NT2/D1 (cell line): Measurements from ENCODE around the gene KIF19.
A peak's percentile ranks its signal among the peaks of the same experiment; 100 is the strongest.

Experiments
- DNase-seq: peaks from one replicate; pipeline ENCODE4 v3.0.0-alpha.2; 2011; ENCODE audit warnings: low read depth, low spot score
- H3K27me3 ChIP-seq: 2 replicates; pipeline ENCODE4 v1.6.0; 2011; ENCODE audit warnings: mild to moderate bottlenecking; ENCODE audit not compliant: insufficient read length, insufficient read depth
- H3K36me3 ChIP-seq: 2 replicates; pipeline ENCODE4 v1.6.1; 2011; ENCODE audit warnings: mild to moderate bottlenecking, low read length, mixed read lengths; ENCODE audit not compliant: insufficient read depth, insufficient read length
- H3K4me1 ChIP-seq: 2 replicates; pipeline ENCODE4 v1.5.1; 2011; ENCODE audit not compliant: insufficient read depth, insufficient read length
- H3K4me3 ChIP-seq: 2 replicates; pipeline ENCODE4 v1.5.1; 2011; ENCODE audit warnings: low read depth; ENCODE audit not compliant: insufficient read length
- H3K9ac ChIP-seq: 2 replicates; pipeline ENCODE4 v1.6.0; 2011; ENCODE audit warnings: low read depth; ENCODE audit not compliant: insufficient read length
- H3K9me3 ChIP-seq: 2 replicates; pipeline ENCODE4 v1.5.1; 2011; ENCODE audit warnings: mild to moderate bottlenecking, low read length; ENCODE audit not compliant: insufficient read depth
- SUZ12 ChIP-seq: IDR thresholded peaks from 2 replicates; pipeline ENCODE4 v1.6.1; 2011; ENCODE audit not compliant: insufficient read length, insufficient read depth; ENCODE audit errors: extremely low read depth
- YY1 ChIP-seq: IDR thresholded peaks from 2 replicates; pipeline ENCODE4 v1.6.1; 2011; ENCODE audit not compliant: insufficient read length, insufficient read depth
- ZNF274 ChIP-seq: IDR thresholded peaks from 2 replicates; pipeline ENCODE4 v1.6.1; 2011; ENCODE audit warnings: mild to moderate bottlenecking, low read depth, low read length

The KIF19 gene

DNA sequence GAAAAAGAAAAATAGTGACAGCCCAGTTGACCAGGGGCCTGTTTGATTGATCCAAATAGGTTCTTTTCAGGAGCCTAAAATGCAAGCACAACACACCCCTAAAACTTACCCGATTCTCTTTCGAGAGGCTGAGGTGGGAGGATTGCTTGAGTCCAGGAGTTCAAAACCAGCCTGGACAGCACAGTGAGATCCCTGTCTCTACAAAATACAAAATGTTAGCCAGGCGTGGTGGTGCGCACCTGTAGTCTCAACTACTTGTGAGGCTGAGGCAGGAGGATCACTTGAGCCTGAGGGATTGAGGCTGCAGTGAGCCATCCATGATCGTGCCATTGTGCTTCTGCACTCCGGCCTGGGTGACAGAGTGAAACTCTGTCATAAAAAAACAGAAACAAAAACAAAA lies 1.5 kb upstream of the KIF19 start:
- DNase-seq: no peak
- H3K36me3 ChIP-seq: no peaks in the 10 kb centered on the region
- H3K9me3 ChIP-seq: no peaks in the 10 kb centered on the region
- H3K27me3 ChIP-seq: peaks cover 55% of the 10 kb centered on the region
- H3K4me3 ChIP-seq: no peak overlapping the region
- TF ChIP-seq SUZ12 (no peak), ZNF274 (no peak), YY1 (no peak)
- peaks cover 19% of the 10 kb centered on the region for H3K4me1 ChIP-seq
- H3K9ac ChIP-seq: no peak overlapping the region

DNA sequence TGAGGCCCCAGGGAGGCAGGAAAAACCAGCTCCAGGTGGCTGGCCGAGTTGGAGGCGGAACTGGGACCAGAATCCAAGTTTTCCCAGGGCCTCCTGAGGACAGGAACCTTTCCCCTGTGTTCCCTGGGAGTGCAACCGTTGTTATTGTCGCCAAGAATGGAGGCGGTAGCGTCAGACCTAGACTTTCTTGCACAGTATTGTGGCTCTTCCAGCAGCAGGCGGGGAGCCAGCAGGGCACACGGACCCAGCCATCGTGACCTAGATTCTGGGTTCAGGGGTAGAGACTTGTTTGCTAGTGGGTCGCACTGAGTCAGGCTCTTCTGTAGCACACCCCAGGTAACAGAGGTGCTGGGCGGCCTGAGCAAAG lies 667 bp upstream of the KIF19 start:
- peak overlapping the region; percentile 70 for H3K9ac ChIP-seq
- peaks cover 19% of the 10 kb centered on the region for H3K4me1 ChIP-seq
- no peak for DNase-seq
- H3K9me3 ChIP-seq: no peaks in the 10 kb centered on the region
- no peaks in the 10 kb centered on the region for H3K36me3 ChIP-seq
- peaks cover 61% of the 10 kb centered on the region for H3K27me3 ChIP-seq
- TF ChIP-seq YY1 (no peak), SUZ12 (no peak), ZNF274 (no peak)
- peak overlapping the region; percentile 36 for H3K4me3 ChIP-seq

DNA sequence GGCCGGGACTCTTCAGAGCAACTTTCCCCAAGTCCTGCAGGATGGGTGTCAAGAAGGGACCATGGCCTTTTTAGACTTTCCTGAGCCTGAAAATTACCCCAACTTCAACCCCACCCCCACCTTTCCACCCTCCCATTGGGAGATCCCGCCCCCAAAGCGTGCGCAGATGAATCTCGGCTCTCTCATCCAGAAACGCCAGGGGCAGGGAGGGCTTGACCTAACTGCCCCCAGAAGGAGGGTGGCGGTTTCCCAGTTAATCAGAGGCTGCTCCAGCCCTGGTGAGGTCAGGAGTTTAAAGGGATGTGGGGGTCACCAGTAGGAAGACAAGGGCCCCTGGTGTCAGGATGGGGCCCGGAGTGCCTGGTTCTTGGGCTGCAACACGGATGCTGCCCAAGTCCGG lies 480 bp downstream of the KIF19 start:
- peaks cover 19% of the 10 kb centered on the region for H3K4me1 ChIP-seq
- no peak for TF ChIP-seq YY1
- no peak for TF ChIP-seq ZNF274
- no peak for TF ChIP-seq SUZ12
- H3K4me3 ChIP-seq: peak overlapping the region; percentile 36
- peaks cover 56% of the 10 kb centered on the region for H3K27me3 ChIP-seq
- no peak for DNase-seq
- H3K9ac ChIP-seq: peak overlapping the region; percentile 51
- H3K36me3 ChIP-seq: no peaks in the 10 kb centered on the region
- no peaks in the 10 kb centered on the region for H3K9me3 ChIP-seq

DNA sequence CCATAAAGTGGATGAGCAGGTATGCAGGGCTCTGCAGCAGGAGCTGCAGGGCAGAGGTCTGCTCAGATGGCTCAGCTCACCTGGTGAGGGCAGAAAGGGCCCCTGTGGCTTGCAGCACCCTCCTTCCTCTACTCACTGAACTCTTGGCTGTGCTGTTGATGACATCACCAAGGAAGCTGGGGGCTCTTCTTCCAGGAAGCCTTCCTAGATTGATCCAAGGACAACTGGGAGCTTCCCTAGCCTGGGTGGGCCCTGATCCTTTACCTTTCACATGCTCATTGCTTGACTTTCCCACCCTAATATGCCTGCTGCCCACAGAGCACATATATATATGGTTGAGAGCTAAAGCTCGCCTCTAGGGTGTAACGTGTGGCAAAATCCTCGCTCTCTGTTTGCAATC lies 2.5 kb downstream of the KIF19 start:
- no peak for TF ChIP-seq YY1
- TF ChIP-seq SUZ12: no peak
- no peak for TF ChIP-seq ZNF274
- no peak for DNase-seq
- no peaks in the 10 kb centered on the region for H3K36me3 ChIP-seq
- H3K4me1 ChIP-seq: peaks cover 26% of the 10 kb centered on the region
- no peak overlapping the region for H3K9ac ChIP-seq
- peaks cover 3% of the 10 kb centered on the region; the same call in 1 of the 2 replicates for H3K9me3 ChIP-seq
- peaks cover 46% of the 10 kb centered on the region for H3K27me3 ChIP-seq
- H3K4me3 ChIP-seq: no peak overlapping the region

DNA sequence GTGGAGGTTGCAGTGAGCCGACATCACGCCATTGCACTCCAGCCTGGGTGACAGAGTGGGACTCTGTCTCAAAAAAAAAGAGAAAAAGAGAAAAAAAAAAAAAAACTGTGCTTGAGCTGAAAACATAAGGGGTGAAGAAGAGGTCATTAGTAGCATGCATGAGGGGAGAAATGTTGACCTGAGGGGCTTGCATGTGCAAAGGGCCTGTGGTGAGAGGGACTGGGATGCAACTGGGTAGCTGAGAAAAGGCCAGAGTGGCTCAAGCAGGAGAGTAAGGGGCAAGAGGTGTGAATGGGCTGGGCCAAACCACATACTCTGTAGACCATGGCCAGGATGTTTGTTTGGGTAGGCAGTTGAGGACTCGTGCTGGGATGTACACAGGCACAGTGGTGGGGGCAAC lies 3.4 kb downstream of the KIF19 start:
- no peak for DNase-seq
- Histone ChIP-seq H3K36me3 (no peaks in the 10 kb centered on the region), H3K9me3 (peaks cover 12% of the 10 kb centered on the region), H3K4me1 (peaks cover 26% of the 10 kb centered on the region), H3K4me3 (no peak overlapping the region), H3K9ac (no peak overlapping the region), H3K27me3 (peaks cover 41% of the 10 kb centered on the region)
- TF ChIP-seq YY1 (no peak), ZNF274 (no peak), SUZ12 (no peak)

DNA sequence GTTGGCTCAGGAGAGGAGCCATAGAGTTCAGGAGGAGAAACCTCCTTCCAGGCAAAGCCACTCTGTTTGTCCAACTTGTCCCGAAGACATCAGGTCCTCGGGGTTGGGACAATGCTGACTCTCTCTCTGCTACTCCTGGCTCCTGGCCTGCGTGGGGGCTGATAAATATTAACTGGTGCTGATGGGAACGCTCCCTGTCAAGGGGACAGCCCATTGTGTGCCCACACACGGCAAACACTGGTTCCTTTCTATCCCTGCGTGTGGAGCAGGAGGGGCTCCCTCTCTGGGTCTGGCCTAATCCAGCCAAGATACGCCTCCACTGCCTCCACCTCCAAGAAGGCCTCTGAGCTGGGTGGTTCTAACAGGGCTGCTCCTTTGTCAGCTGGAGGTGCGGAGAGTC lies 4.4 kb downstream of the KIF19 start:
- H3K9ac ChIP-seq: no peak overlapping the region
- H3K4me3 ChIP-seq: no peak overlapping the region
- peaks cover 18% of the 10 kb centered on the region for H3K9me3 ChIP-seq
- no peaks in the 10 kb centered on the region for H3K36me3 ChIP-seq
- peaks cover 30% of the 10 kb centered on the region for H3K27me3 ChIP-seq
- no peak for DNase-seq
- TF ChIP-seq ZNF274: no peak
- peaks cover 20% of the 10 kb centered on the region for H3K4me1 ChIP-seq

DNA sequence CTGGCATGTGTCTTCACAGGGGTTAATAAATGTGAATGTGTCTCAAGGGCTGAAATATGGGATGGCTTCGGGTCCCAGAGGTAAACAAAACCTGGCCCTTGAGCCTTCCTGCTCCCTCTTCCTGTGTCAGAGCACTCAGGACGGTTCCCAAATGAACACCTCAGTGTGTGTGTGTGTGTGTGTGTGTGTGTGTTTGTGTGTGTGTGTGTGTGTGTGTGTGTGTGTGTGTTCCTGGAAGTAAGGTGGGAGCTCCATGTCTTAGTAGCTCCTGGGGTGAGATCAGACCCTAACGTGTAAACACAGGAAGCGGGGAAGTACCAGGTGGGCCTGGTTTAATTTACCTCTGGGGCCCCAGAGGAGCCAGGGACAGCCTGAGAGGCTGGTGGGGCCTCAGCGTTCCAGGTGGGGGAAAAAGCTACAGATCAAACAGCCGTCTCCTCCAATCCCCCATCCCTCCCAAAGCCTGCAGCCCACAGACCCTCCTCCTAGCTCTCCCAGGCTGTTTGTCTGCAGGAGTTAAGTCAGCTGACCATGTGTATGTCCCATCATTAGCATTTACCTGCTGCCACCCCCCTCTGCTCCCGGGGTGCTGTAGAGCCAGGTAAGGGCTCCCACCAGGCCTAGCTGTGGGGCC lies 6.1 kb downstream of the KIF19 start:
- Histone ChIP-seq H3K4me1 (peaks cover 10% of the 10 kb centered on the region), H3K36me3 (no peaks in the 10 kb centered on the region), H3K27me3 (peaks cover 14% of the 10 kb centered on the region), H3K9me3 (peaks cover 18% of the 10 kb centered on the region), H3K9ac (no peak overlapping the region), H3K4me3 (no peak overlapping the region)
- TF ChIP-seq ZNF274: no peak
- no peak for TF ChIP-seq SUZ12
- TF ChIP-seq YY1: no peak
- DNase-seq: no peak

DNA sequence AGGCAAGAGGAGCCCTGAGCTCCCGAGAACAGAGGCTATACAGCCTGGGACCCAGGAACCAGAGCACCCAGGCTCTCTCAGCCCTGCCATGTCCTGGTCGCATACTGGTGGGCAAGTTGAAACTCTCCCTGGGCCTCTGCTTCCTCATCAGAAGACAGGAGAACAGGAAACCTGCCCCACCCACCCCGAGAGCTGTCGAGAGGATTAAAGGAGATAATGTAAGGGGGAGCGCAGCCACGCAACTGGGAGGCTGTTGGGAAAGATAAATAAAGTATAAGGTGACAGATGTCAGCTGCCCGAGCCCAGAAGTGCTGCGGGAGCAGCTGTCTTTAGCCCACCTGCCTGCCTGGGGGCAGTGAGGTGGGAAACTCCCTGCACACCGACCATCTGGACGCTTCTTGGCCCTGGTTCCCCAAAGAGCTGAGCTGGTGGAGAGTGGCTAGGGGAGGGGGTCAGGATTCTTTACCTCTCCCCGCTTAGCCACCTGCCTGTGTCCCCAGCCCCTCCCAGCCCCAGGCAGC lies 6.8 kb downstream of the KIF19 start:
- no peaks in the 10 kb centered on the region for H3K36me3 ChIP-seq
- peaks cover 18% of the 10 kb centered on the region for H3K9me3 ChIP-seq
- no peak for DNase-seq
- H3K27me3 ChIP-seq: peaks cover 10% of the 10 kb centered on the region
- no peak for TF ChIP-seq SUZ12
- peaks cover 10% of the 10 kb centered on the region for H3K4me1 ChIP-seq
- no peak overlapping the region for H3K4me3 ChIP-seq
- no peak overlapping the region for H3K9ac ChIP-seq
